ENCODE data around the gene MAPT. TPM values are rescaled to one million over a fixed set of nuclear protein-coding genes. Genes with fewer than 3 reads are reported as not detected.

Gene MAPT
- total and polyA plus RNA-seq, 4 experiments from 2014 or later = 0.22 to 2.1 (median 1.1) TPM

DNA sequence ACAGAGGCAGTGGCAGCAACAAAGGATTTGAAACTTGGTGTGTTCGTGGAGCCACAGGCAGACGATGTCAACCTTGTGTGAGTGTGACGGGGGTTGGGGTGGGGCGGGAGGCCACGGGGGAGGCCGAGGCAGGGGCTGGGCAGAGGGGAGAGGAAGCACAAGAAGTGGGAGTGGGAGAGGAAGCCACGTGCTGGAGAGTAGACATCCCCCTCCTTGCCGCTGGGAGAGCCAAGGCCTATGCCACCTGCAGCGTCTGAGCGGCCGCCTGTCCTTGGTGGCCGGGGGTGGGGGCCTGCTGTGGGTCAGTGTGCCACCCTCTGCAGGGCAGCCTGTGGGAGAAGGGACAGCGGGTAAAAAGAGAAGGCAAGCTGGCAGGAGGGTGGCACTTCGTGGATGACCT is 130.2 kb downstream of the MAPT start:
- no peak overlapping the region for H3K4me3 Mint-ChIP-seq
- H3K4me3 ChIP-seq (ENCODE audit: low read length in 2 of 2) = no peak overlapping the region
- intact Hi-C loops (cut with micrococcal nuclease) = no loop called here
- DNase-seq = no peak
- ChIA-PET CTCF (ENCODE audit: partially characterized antibody) (interaction anchor here (1.3 kb wide), 1 partner anchor 20 kb away, joined by 3 read pairs; no protein-coding TSS in a partner anchor), POLR2A (ENCODE audit: partially characterized antibody) (no interaction called here)
- H3K27me3 ChIP-seq (ENCODE audit: insufficient read depth, low read length) = no peaks in the 10 kb centered on the region
- peaks cover 3 to 25% of the 10 kb centered on the region in 2 donors for H3K36me3 Mint-ChIP-seq
- no peaks in the 10 kb centered on the region for H3K9me3 ChIP-seq (ENCODE audit: control insufficient read depth in 1 of 2, low read length in 2 of 2)
- no peak overlapping the region for H3K27ac ChIP-seq (ENCODE audit: low read depth, low read length)
- no peaks in the 10 kb centered on the region for H3K27me3 Mint-ChIP-seq
- peaks cover 0 to 3% (median 0%) of the 10 kb centered on the region in 8 donors for H3K9me3 Mint-ChIP-seq
- peaks cover 14% of the 10 kb centered on the region for H3K36me3 ChIP-seq (ENCODE audit: insufficient read depth, low read length)
- peaks cover 28% of the 10 kb centered on the region for H3K4me1 ChIP-seq (ENCODE audit: insufficient read depth, low read length)
- H3K4me1 Mint-ChIP-seq = peaks cover 13 to 40% (median 23%) of the 10 kb centered on the region in 4 donors
- H3K27ac Mint-ChIP-seq = peak overlapping the region in 1 of 7 donors; percentile 73

DNA sequence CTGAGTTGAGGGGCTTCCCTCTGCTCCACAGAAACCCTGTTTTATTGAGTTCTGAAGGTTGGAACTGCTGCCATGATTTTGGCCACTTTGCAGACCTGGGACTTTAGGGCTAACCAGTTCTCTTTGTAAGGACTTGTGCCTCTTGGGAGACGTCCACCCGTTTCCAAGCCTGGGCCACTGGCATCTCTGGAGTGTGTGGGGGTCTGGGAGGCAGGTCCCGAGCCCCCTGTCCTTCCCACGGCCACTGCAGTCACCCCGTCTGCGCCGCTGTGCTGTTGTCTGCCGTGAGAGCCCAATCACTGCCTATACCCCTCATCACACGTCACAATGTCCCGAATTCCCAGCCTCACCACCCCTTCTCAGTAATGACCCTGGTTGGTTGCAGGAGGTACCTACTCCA is 130.7 kb downstream of the MAPT start:
- CTCF ChIA-PET (ENCODE audit: partially characterized antibody) = interaction anchor here (1.3 kb wide), 1 partner anchor 21 kb away, joined by 3 read pairs; no protein-coding TSS in a partner anchor
- Histone ChIP-seq H3K4me1 (ENCODE audit: insufficient read depth, low read length) (peaks cover 26% of the 10 kb centered on the region), H3K36me3 (ENCODE audit: insufficient read depth, low read length) (peaks cover 15% of the 10 kb centered on the region), H3K27ac (ENCODE audit: low read depth, low read length) (no peak overlapping the region), H3K4me3 (ENCODE audit: low read length in 2 of 2) (no peak overlapping the region), H3K27me3 (ENCODE audit: insufficient read depth, low read length) (no peaks in the 10 kb centered on the region), H3K9me3 (ENCODE audit: control insufficient read depth in 1 of 2, low read length in 2 of 2) (no peaks in the 10 kb centered on the region)
- POLR2A ChIA-PET (ENCODE audit: partially characterized antibody) = no interaction called here
- DNase-seq = no peak
- peak overlapping the region in 5 of 7 donors; percentile 35 to 73 (median 48) for H3K27ac Mint-ChIP-seq
- H3K36me3 Mint-ChIP-seq = peaks cover 3 to 28% of the 10 kb centered on the region in 2 donors
- H3K4me3 Mint-ChIP-seq = no peak overlapping the region
- H3K4me1 Mint-ChIP-seq = peaks cover 13 to 37% (median 20%) of the 10 kb centered on the region in 4 donors
- peaks cover 0 to 3% (median 0%) of the 10 kb centered on the region in 8 donors for H3K9me3 Mint-ChIP-seq
- no peaks in the 10 kb centered on the region for H3K27me3 Mint-ChIP-seq
- intact Hi-C loops (cut with micrococcal nuclease) = no loop called here

- H3K36me3 Mint-ChIP-seq = peaks cover 8 to 33% of the 10 kb centered on the region in 2 donors
- peaks cover 12 to 31% (median 18%) of the 10 kb centered on the region in 4 donors for H3K4me1 Mint-ChIP-seq
Observed at GRCh38 chr17:46025510-46026165, 131.3 kb downstream of the MAPT start.

DNA sequence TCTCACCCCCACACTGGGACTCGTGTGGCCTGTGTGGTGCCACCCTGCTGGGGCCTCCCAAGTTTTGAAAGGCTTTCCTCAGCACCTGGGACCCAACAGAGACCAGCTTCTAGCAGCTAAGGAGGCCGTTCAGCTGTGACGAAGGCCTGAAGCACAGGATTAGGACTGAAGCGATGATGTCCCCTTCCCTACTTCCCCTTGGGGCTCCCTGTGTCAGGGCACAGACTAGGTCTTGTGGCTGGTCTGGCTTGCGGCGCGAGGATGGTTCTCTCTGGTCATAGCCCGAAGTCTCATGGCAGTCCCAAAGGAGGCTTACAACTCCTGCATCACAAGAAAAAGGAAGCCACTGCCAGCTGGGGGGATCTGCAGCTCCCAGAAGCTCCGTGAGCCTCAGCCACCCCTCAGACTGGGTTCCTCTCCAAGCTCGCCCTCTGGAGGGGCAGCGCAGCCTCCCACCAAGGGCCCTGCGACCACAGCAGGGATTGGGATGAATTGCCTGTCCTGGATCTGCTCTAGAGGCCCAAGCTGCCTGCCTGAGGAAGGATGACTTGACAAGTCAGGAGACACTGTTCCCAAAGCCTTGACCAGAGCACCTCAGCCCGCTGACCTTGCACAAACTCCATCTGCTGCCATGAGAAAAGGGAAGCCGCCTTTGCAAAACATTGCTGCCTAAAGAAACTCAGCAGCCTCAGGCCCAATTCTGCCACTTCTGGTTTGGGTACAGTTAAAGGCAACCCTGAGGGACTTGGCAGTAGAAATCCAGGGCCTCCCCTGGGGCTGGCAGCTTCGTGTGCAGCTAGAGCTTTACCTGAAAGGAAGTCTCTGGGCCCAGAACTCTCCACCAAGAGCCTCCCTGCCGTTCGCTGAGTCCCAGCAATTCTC is 132.1 kb downstream of the MAPT start:
- Histone ChIP-seq H3K27ac (ENCODE audit: low read depth, low read length) (no peak overlapping the region), H3K36me3 (ENCODE audit: insufficient read depth, low read length) (peaks cover 28% of the 10 kb centered on the region), H3K9me3 (ENCODE audit: control insufficient read depth in 1 of 2, low read length in 2 of 2) (no peaks in the 10 kb centered on the region), H3K4me1 (ENCODE audit: insufficient read depth, low read length) (peaks cover 13% of the 10 kb centered on the region), H3K27me3 (ENCODE audit: insufficient read depth, low read length) (no peaks in the 10 kb centered on the region), H3K4me3 (ENCODE audit: low read length in 2 of 2) (no peak overlapping the region)
- CTCF ChIA-PET (ENCODE audit: partially characterized antibody) = interaction anchor here (0.6 to 1.0 kb wide), 2 partner anchors 18 to 186 kb away, joined by 3 read pairs; no protein-coding TSS in a partner anchor
- no peaks in the 10 kb centered on the region for H3K27me3 Mint-ChIP-seq
- H3K4me3 Mint-ChIP-seq = no peak overlapping the region
- H3K27ac Mint-ChIP-seq = peak overlapping the region in 4 of 7 donors; percentile 60 to 87 (median 71)
- peaks cover 11 to 26% (median 15%) of the 10 kb centered on the region in 4 donors for H3K4me1 Mint-ChIP-seq
- intact Hi-C loops (cut with micrococcal nuclease) = no loop called here
- peaks cover 15 to 41% of the 10 kb centered on the region in 2 donors for H3K36me3 Mint-ChIP-seq
- H3K9me3 Mint-ChIP-seq = peaks cover 0 to 3% (median 0%) of the 10 kb centered on the region in 8 donors
- no peak for DNase-seq
- POLR2A ChIA-PET (ENCODE audit: partially characterized antibody) = no interaction called here

More at GRCh38 chr17:46025510-46026165, 131.3 kb downstream of the MAPT start:
- H3K9me3 Mint-ChIP-seq = peaks cover 0 to 3% (median 0%) of the 10 kb centered on the region in 8 donors
- H3K27me3 ChIP-seq (ENCODE audit: insufficient read depth, low read length) = no peaks in the 10 kb centered on the region
- no peak overlapping the region for H3K27ac ChIP-seq (ENCODE audit: low read depth, low read length)
- H3K36me3 ChIP-seq (ENCODE audit: insufficient read depth, low read length) = peaks cover 20% of the 10 kb centered on the region
- H3K9me3 ChIP-seq (ENCODE audit: control insufficient read depth in 1 of 2, low read length in 2 of 2) = no peaks in the 10 kb centered on the region
- DNase-seq = no peak
- H3K27me3 Mint-ChIP-seq = no peaks in the 10 kb centered on the region
- intact Hi-C loops (cut with micrococcal nuclease) = no loop called here
- POLR2A ChIA-PET (ENCODE audit: partially characterized antibody) = no interaction called here
- H3K4me1 ChIP-seq (ENCODE audit: insufficient read depth, low read length) = peaks cover 20% of the 10 kb centered on the region
- H3K27ac Mint-ChIP-seq = peak overlapping the region; percentile 40 to 87 (median 61)
- CTCF ChIA-PET (ENCODE audit: partially characterized antibody) = interaction anchor here (0.6 to 1.0 kb wide), 2 partner anchors 18 to 187 kb away, joined by 3 read pairs; no protein-coding TSS in a partner anchor
- peak overlapping the region in 1 of 8 donors; percentile 12 for H3K4me3 Mint-ChIP-seq
- no peak overlapping the region for H3K4me3 ChIP-seq (ENCODE audit: low read length in 2 of 2)

- H3K4me1 Mint-ChIP-seq = peaks cover 10 to 26% (median 15%) of the 10 kb centered on the region in 4 donors
- peaks cover 23 to 50% of the 10 kb centered on the region in 2 donors for H3K36me3 Mint-ChIP-seq
- POLR2A ChIA-PET (ENCODE audit: partially characterized antibody) = no interaction called here
- no peaks in the 10 kb centered on the region for H3K9me3 ChIP-seq (ENCODE audit: control insufficient read depth in 1 of 2, low read length in 2 of 2)
- H3K27me3 ChIP-seq (ENCODE audit: insufficient read depth, low read length) = no peaks in the 10 kb centered on the region
- no peaks in the 10 kb centered on the region for H3K27me3 Mint-ChIP-seq
- CTCF ChIA-PET (ENCODE audit: partially characterized antibody) = interaction anchor here (0.6 to 1.0 kb wide), 2 partner anchors 10 to 118 kb away, joined by 3 to 4 read pairs; no protein-coding TSS in a partner anchor
- no peak overlapping the region for H3K27ac ChIP-seq (ENCODE audit: low read depth, low read length)
- no peak for DNase-seq
- H3K9me3 Mint-ChIP-seq = peaks cover 0 to 3% (median 0%) of the 10 kb centered on the region in 8 donors
- H3K27ac Mint-ChIP-seq = peak overlapping the region; percentile 24 to 83 (median 46)
- no peak overlapping the region for H3K4me3 Mint-ChIP-seq
- intact Hi-C loops (cut with micrococcal nuclease) = no loop called here
- peaks cover 37% of the 10 kb centered on the region for H3K36me3 ChIP-seq (ENCODE audit: insufficient read depth, low read length)
- no peak overlapping the region for H3K4me3 ChIP-seq (ENCODE audit: low read length in 2 of 2)
- H3K4me1 ChIP-seq (ENCODE audit: insufficient read depth, low read length) = peaks cover 9% of the 10 kb centered on the region
Observed at GRCh38 chr17:46027048-46027975, 133.0 kb downstream of the MAPT start.

DNA sequence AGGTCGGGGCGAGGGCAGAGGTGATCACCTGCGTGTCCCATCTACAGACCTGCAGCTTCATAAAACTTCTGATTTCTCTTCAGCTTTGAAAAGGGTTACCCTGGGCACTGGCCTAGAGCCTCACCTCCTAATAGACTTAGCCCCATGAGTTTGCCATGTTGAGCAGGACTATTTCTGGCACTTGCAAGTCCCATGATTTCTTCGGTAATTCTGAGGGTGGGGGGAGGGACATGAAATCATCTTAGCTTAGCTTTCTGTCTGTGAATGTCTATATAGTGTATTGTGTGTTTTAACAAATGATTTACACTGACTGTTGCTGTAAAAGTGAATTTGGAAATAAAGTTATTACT is 133.6 kb downstream of the MAPT start:
- POLR2A ChIA-PET (ENCODE audit: partially characterized antibody) = no interaction called here
- H3K36me3 Mint-ChIP-seq = peaks cover 26 to 56% of the 10 kb centered on the region in 2 donors
- H3K27ac ChIP-seq (ENCODE audit: low read depth, low read length) = no peak overlapping the region

More for the DNA sequence above, 133.6 kb downstream of the MAPT start:
- Histone ChIP-seq H3K9me3 (ENCODE audit: control insufficient read depth in 1 of 2, low read length in 2 of 2) (no peaks in the 10 kb centered on the region), H3K36me3 (ENCODE audit: insufficient read depth, low read length) (peaks cover 43% of the 10 kb centered on the region), H3K4me3 (ENCODE audit: low read length in 2 of 2) (no peak overlapping the region), H3K27me3 (ENCODE audit: insufficient read depth, low read length) (no peaks in the 10 kb centered on the region), H3K4me1 (ENCODE audit: insufficient read depth, low read length) (peaks cover 9% of the 10 kb centered on the region)
- peaks cover 0 to 3% (median 0%) of the 10 kb centered on the region in 8 donors for H3K9me3 Mint-ChIP-seq
- peaks cover 8 to 21% (median 15%) of the 10 kb centered on the region in 4 donors for H3K4me1 Mint-ChIP-seq
- H3K27ac Mint-ChIP-seq = peak overlapping the region in 4 of 7 donors; percentile 38 to 86 (median 58)
- CTCF ChIA-PET (ENCODE audit: partially characterized antibody) = interaction anchor here (0.6 to 1.2 kb wide), 3 partner anchors 10 to 117 kb away, joined by 3 to 4 read pairs (median 4); no protein-coding TSS in a partner anchor
- intact Hi-C loops (cut with micrococcal nuclease) = no loop called here
- no peaks in the 10 kb centered on the region for H3K27me3 Mint-ChIP-seq
- H3K4me3 Mint-ChIP-seq = no peak overlapping the region
- no peak for DNase-seq
